Vagina (tissue), 2 donors: ENCODE measurements around the gene ATG5. TPM values are rescaled to one million over a fixed set of nuclear protein-coding genes. Genes with fewer than 3 reads are reported as not detected.

Experiments used
- DNase-seq, 2 donors: peaks; one replicate each; pipeline ENCODE4 v3.0.0-alpha.2; 2017; ENCODE audit errors: extremely low spot score in 2 of 2
- H3K27ac ChIP-seq: fragments of 200-600 bp; sonication (generic); one replicate; pipeline ENCODE4 v1.5.1; 2019
- H3K27me3 ChIP-seq: fragments of 200-600 bp; sonication (generic); one replicate; pipeline ENCODE4 v1.5.1; 2019
- H3K36me3 ChIP-seq, 2 donors: fragments of 200-600 bp; sonication (generic); one replicate each; pipeline ENCODE4 v1.5.1; 2017 to 2019
- H3K4me1 ChIP-seq: fragments of 200-600 bp; sonication (generic); one replicate; pipeline ENCODE4 v1.5.1; 2019
- H3K4me3 ChIP-seq, 2 donors: fragments of 200-600 bp; sonication (generic); 1 replicate in 1 of 2; 2 replicates in 1 of 2; pipeline ENCODE4 v1.5.1; 2016 to 2019
- H3K9me3 ChIP-seq: fragments of 200-600 bp; sonication (generic); one replicate; pipeline ENCODE4 v1.5.1; 2019
- POLR2A ChIP-seq, 2 donors: fragments of 450-650 bp; IDR thresholded peaks; one replicate each; pipeline ENCODE4 v1.6.1; 2017; ENCODE audit warnings: antibody characterized with exemption in 2 of 2, mild to moderate bottlenecking in 2 of 2, moderate library complexity in 2 of 2
- POLR2AphosphoS5 ChIP-seq, 2 donors: sonication (generic); formaldehyde crosslinking; IDR thresholded peaks; one replicate each; pipeline ENCODE4 v1.9.0; 2017; ENCODE audit warnings: antibody characterized with exemption in 2 of 2, mild to moderate bottlenecking in 2 of 2, low read depth in 1 of 2; ENCODE audit not compliant: insufficient read depth in 1 of 2
- intact Hi-C: fragments of 100-400 bp; cut with DNase I; formaldehyde crosslinking; loops from one replicate; pipeline ENCODE4 v1.15.1; 2023
- total RNA-seq: library from RNA; depleted of rRNA; stranded (reverse); fragments of >200 nt; gene quantifications from one replicate; pipeline ENCODE4 v1.2.3, GENCODE V29; 2016
- TF ChIP-seq, protein P1 (sequence below), 3 experiments: fragments of 450-650 bp in 2 of 3; fragments of 200-600 bp in 1 of 3; sonication (generic) in 1 of 3; IDR thresholded peaks; one replicate each; pipeline ENCODE4 v1.5.1; 2017 to 2019; ENCODE audit warnings: antibody characterized with exemption in 3 of 3, mild to moderate bottlenecking in 2 of 3, moderate library complexity in 2 of 3

The ATG5 gene
- total RNA-seq, 1 donor from 2014 or later = 37.1 TPM

DNA sequence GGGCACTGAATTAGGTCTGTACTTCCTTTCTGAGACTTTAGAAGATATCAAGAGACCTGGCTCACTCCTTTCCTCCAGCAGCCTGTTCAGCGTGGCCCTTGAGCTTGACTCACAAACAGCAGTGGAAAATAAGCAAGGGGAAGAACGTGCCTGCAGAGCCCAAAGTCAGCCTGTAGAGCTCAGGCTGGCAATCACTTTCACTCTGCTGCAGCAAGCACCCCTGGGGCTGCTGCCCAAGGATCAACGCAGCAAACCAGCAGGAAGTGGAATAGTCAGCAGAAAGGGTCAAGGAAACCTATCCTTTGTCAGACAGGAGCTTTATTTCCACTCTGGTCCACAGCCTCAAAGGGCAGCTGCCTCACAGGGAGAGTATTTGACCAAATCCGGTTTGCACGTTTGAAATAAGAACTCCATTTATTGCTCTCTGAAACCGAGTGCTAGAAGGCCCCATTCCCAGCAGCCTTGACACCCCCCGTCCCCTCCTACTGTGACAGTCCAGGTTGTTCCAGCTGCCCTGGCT, 162.1 kb downstream of the ATG5 start:
- intact Hi-C loops = no loop called here
- Histone ChIP-seq H3K36me3 (no peaks in the 10 kb centered on the region), H3K27me3 (no peaks in the 10 kb centered on the region), H3K9me3 (no peaks in the 10 kb centered on the region), H3K4me3 (no peak overlapping the region), H3K27ac (peak overlapping the region; percentile 74), H3K4me1 (no peaks in the 10 kb centered on the region)
- no peak for DNase-seq
- TF ChIP-seq POLR2AphosphoS5 (IDR thresholded peaks at IDR 0.05; ENCODE audit: insufficient read depth in 1 of 2, low read depth in 1 of 2) (no peak), POLR2A (IDR thresholded peaks at IDR 0.05) (no peak)
- TF ChIP-seq, protein P1, sequence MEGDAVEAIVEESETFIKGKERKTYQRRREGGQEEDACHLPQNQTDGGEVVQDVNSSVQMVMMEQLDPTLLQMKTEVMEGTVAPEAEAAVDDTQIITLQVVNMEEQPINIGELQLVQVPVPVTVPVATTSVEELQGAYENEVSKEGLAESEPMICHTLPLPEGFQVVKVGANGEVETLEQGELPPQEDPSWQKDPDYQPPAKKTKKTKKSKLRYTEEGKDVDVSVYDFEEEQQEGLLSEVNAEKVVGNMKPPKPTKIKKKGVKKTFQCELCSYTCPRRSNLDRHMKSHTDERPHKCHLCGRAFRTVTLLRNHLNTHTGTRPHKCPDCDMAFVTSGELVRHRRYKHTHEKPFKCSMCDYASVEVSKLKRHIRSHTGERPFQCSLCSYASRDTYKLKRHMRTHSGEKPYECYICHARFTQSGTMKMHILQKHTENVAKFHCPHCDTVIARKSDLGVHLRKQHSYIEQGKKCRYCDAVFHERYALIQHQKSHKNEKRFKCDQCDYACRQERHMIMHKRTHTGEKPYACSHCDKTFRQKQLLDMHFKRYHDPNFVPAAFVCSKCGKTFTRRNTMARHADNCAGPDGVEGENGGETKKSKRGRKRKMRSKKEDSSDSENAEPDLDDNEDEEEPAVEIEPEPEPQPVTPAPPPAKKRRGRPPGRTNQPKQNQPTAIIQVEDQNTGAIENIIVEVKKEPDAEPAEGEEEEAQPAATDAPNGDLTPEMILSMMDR (IDR thresholded peaks at IDR 0.05) = no peak

DNA sequence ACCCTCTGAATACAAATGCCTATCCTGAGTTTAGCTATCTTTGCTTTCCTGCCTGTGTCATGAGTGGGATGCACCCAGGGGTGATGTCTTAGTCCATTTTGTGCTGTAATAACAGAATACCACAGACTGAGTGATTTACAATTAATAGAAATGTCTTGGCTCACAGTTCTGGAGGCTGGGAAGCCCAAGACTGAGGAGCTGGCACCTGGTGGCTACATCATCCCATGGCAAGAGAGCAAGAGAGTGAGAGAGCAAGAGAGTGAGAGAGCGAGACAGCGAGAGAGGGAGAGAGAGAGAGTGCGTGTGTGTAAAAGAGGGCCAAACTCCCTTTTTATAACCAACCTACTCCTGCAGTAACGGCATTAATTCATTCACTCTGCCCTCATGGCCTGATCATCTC, 162.6 kb downstream of the ATG5 start:
- Histone ChIP-seq H3K4me1 (no peaks in the 10 kb centered on the region), H3K36me3 (no peaks in the 10 kb centered on the region), H3K27me3 (no peaks in the 10 kb centered on the region), H3K4me3 (no peak overlapping the region), H3K9me3 (no peaks in the 10 kb centered on the region), H3K27ac (peak overlapping the region; percentile 74)
- intact Hi-C loops = no loop called here
- TF ChIP-seq POLR2AphosphoS5 (IDR thresholded peaks at IDR 0.05; ENCODE audit: insufficient read depth in 1 of 2, low read depth in 1 of 2) (no peak), POLR2A (IDR thresholded peaks at IDR 0.05) (no peak)
- TF ChIP-seq, protein P1 (IDR thresholded peaks at IDR 0.05) = no peak
- DNase-seq = no peak

DNA sequence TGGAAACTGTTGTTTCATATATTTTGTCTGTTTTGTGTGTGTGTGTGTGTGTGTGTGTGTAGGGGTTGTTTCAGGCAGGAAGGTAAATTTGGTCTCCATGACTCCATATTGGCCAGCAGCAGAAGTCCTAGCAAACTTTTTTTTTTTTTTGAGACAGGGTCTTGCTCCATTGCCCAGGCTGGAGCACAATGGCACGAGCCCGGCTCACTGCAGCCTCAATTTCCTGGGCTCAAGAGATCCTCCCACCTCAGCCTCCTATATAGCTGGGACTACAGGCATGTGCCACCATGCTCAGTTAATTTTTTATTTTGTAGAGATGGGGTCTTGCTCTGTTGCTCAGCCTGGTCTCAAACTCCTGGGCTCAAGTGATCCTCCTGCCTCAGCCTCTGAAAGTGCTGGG, 163.7 kb downstream of the ATG5 start:
- intact Hi-C loops = no loop called here
- TF ChIP-seq, protein P1 (IDR thresholded peaks at IDR 0.05) = no peak
- TF ChIP-seq POLR2AphosphoS5 (IDR thresholded peaks at IDR 0.05; ENCODE audit: insufficient read depth in 1 of 2, low read depth in 1 of 2) = no peak
- TF ChIP-seq POLR2A (IDR thresholded peaks at IDR 0.05) = no peak
- no peaks in the 10 kb centered on the region for H3K9me3 ChIP-seq
- no peaks in the 10 kb centered on the region for H3K4me1 ChIP-seq
- H3K4me3 ChIP-seq = no peak overlapping the region
- H3K27ac ChIP-seq = no peak overlapping the region
- H3K36me3 ChIP-seq = no peaks in the 10 kb centered on the region
- H3K27me3 ChIP-seq = no peaks in the 10 kb centered on the region
- no peak for DNase-seq

DNA sequence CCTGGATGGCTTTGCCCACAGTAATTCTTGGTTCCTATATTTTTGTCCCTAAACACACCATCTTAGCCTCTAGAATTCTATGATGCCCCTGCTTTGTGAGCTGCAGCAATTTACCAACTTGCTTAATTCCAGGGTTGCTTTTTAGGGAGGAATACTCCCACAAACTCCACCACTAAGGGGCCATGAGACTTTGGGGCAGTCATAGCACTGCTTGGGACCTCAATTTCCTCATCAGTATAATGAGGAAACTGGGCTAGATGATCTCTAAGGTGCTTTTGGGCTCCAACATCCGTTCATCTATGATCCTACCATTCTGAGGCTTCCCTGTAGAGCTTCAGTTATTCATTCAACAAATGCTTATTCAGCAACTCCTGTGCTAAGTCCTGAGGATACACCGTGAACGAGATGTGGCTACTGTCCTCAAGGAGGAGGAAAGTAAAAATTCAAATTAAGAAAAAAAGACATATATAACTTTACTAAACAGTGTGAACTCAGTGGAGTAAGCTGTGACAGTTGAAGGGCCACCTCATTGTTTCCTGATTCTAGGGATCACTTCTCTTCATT, 164.2 kb downstream of the ATG5 start:
- H3K4me1 ChIP-seq = no peaks in the 10 kb centered on the region
- no peak for DNase-seq
- intact Hi-C loops = no loop called here
- no peaks in the 10 kb centered on the region for H3K27me3 ChIP-seq
- no peak overlapping the region for H3K27ac ChIP-seq
- H3K4me3 ChIP-seq = no peak overlapping the region
- H3K9me3 ChIP-seq = no peaks in the 10 kb centered on the region
- TF ChIP-seq POLR2A (IDR thresholded peaks at IDR 0.05) (no peak), POLR2AphosphoS5 (IDR thresholded peaks at IDR 0.05; ENCODE audit: insufficient read depth in 1 of 2, low read depth in 1 of 2) (no peak)
- TF ChIP-seq, protein P1 (IDR thresholded peaks at IDR 0.05) = no peak
- no peaks in the 10 kb centered on the region for H3K36me3 ChIP-seq

DNA sequence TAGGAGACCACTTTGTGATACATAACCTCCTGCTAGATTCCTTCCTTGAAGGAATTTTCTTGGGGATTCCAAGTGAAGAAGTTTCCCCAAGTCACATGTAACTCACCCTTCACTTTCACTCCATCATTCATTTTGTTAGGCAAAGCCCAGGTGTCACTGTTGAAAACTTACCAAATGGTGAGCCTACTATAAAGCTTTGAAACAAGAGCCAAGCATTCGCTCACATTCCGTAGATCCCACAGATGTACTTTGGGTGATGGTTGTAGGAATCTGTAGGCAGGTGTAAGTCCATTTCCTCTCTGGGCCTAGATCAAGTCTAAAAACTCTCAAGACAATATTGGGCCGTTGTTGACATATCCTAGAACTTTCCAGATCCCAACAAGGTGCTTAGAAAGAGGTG, 165.4 kb downstream of the ATG5 start:
- Histone ChIP-seq H3K27ac (no peak overlapping the region), H3K4me3 (no peak overlapping the region), H3K9me3 (no peaks in the 10 kb centered on the region), H3K36me3 (no peaks in the 10 kb centered on the region), H3K27me3 (no peaks in the 10 kb centered on the region), H3K4me1 (no peaks in the 10 kb centered on the region)
- no peak for TF ChIP-seq POLR2AphosphoS5 (IDR thresholded peaks at IDR 0.05; ENCODE audit: insufficient read depth in 1 of 2, low read depth in 1 of 2)
- no peak for TF ChIP-seq POLR2A (IDR thresholded peaks at IDR 0.05)
- TF ChIP-seq, protein P1 (IDR thresholded peaks at IDR 0.05) = no peak
- intact Hi-C loops = no loop called here
- DNase-seq = no peak
